ENCODE measurements around the gene ZDHHC9.

ZDHHC9 gene

DNA sequence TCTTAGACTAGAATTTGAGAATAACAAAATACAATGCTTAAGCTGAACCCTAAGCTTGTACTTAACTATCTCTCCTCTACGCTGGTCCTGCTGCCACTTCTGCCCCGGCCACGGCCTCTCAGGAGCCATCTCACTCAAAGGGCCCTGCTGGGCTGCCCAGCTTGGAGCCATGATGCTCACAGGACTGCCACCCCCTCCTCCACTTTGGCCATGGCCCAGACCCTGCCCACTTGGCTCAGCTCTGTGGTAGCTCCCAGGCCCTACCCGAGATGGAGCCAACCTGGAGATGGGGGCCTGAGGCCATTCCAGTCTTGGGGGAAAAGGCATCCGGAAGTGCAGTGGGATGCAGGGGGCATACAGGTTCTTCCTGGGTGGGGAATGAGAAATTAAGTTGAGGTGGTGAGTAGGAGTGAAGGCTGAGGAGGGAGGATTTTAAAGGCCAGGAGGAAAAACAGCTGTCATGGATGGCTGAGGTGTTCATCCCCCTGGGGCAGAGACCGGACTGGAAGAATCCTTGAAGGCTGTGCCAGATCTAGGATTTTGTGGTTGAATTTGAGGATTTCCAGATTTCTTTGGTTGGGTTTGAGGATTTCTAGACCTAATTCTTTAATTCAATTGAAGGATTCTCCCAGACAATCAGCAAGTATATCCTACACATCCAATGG lies 63.1 kb downstream of the ZDHHC9 start:
- no peak for TF ChIP-seq EZH2phosphoT487 (IDR thresholded peaks at IDR 0.05; ENCODE audit: low read length)
- TF ChIP-seq EZH2 (optimal IDR thresholded peaks at IDR 0.05; ENCODE audit: low read depth, low read length): no peak
- TF ChIP-seq, protein P1, sequence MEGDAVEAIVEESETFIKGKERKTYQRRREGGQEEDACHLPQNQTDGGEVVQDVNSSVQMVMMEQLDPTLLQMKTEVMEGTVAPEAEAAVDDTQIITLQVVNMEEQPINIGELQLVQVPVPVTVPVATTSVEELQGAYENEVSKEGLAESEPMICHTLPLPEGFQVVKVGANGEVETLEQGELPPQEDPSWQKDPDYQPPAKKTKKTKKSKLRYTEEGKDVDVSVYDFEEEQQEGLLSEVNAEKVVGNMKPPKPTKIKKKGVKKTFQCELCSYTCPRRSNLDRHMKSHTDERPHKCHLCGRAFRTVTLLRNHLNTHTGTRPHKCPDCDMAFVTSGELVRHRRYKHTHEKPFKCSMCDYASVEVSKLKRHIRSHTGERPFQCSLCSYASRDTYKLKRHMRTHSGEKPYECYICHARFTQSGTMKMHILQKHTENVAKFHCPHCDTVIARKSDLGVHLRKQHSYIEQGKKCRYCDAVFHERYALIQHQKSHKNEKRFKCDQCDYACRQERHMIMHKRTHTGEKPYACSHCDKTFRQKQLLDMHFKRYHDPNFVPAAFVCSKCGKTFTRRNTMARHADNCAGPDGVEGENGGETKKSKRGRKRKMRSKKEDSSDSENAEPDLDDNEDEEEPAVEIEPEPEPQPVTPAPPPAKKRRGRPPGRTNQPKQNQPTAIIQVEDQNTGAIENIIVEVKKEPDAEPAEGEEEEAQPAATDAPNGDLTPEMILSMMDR (IDR thresholded peaks at IDR 0.05; ENCODE audit: low read length): no peak
- peaks cover 69% of the 10 kb centered on the region for H3K79me2 ChIP-seq (ENCODE audit: low read length)
- peak overlapping the region; percentile 89 for H3K9ac ChIP-seq (ENCODE audit: low read length)
- no peaks in the 10 kb centered on the region for H3K27me3 ChIP-seq (replicated peaks; ENCODE audit: insufficient read depth, low read length)
- peak overlapping the region; percentile 91 for H3K27ac ChIP-seq (ENCODE audit: low read length)
- H4K20me1 ChIP-seq (ENCODE audit: insufficient read depth, low read length): peaks cover 3% of the 10 kb centered on the region; the same call in 1 of the 2 replicates
- no peaks in the 10 kb centered on the region for H3K36me3 ChIP-seq (replicated peaks; ENCODE audit: insufficient read depth, low read length)
- peak overlapping the region; percentile 76 for H3K4me2 ChIP-seq (ENCODE audit: low read depth, low read length)
- DNase-seq: peak; percentile 37
- H3K9me2 ChIP-seq (replicated peaks; ENCODE audit: insufficient read depth, low read length): no peaks in the 10 kb centered on the region
- peaks cover 47% of the 10 kb centered on the region for H3F3A ChIP-seq (ENCODE audit: insufficient read depth, low read length)
- no peaks in the 10 kb centered on the region for H3K9me3 ChIP-seq (replicated peaks; ENCODE audit: insufficient read depth, low read length)
- no peak overlapping the region for H2AFZ ChIP-seq (ENCODE audit: low read length)
- H3K4me1 ChIP-seq (ENCODE audit: low read length): peaks cover 65% of the 10 kb centered on the region
- H3K4me3 ChIP-seq (ENCODE audit: low read length): peak overlapping the region; percentile 91

DNA sequence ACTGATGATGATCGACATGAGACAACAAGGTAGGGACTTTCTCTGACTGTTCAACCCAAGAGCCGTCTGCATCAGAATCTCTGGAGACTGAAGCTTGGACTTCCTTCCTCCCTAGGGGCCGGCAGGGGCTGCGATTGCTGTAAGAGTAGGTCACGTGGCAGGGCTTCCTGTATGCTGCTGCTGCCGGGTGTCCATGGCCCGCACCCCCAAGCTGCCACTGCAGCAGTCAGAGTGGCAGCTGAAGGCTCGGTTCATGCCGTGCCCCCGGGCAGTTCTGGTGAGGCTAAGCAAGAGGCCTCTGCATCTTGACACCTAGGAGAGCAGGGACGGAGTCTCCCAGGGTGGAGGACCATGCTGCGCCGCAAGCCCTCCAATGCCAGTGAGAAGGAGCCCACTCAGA lies 63.9 kb downstream of the ZDHHC9 start, which contains the start of gene SASH3:
Gene SASH3, plus strand, starts transcription at position 203 of the 400 bp plus-strand sequence. Its CDS starts 149 bp downstream, at position 352.
- H3K9ac ChIP-seq (ENCODE audit: low read length): peak within 1 kb of the TSS; percentile 89
- no peaks in the 10 kb centered on the region for H3K27me3 ChIP-seq (replicated peaks; ENCODE audit: insufficient read depth, low read length)
- H3K79me2 ChIP-seq (ENCODE audit: low read length): peaks cover 62% of the 10 kb centered on the region
- DNase-seq: peak; percentile 92
- H2AFZ ChIP-seq (ENCODE audit: low read length): no peak within 1 kb of the TSS
- H3K36me3 ChIP-seq (replicated peaks; ENCODE audit: insufficient read depth, low read length): no peaks in the 10 kb centered on the region
- peaks cover 65% of the 10 kb centered on the region for H3K4me1 ChIP-seq (ENCODE audit: low read length)
- peaks cover 41% of the 10 kb centered on the region for H3F3A ChIP-seq (ENCODE audit: insufficient read depth, low read length)
- peak within 1 kb of the TSS; percentile 91 for H3K27ac ChIP-seq (ENCODE audit: low read length)
- H3K4me2 ChIP-seq (ENCODE audit: low read depth, low read length): peak within 1 kb of the TSS; percentile 76
- no peaks in the 10 kb centered on the region for H3K9me3 ChIP-seq (replicated peaks; ENCODE audit: insufficient read depth, low read length)
- TF ChIP-seq EZH2 (optimal IDR thresholded peaks at IDR 0.05; ENCODE audit: low read depth, low read length) (no peak), EZH2phosphoT487 (IDR thresholded peaks at IDR 0.05; ENCODE audit: low read length) (no peak)
- TF ChIP-seq, protein P1 (IDR thresholded peaks at IDR 0.05; ENCODE audit: low read length): no peak
- no peaks in the 10 kb centered on the region; the same call in 1 of the 2 replicates for H4K20me1 ChIP-seq (ENCODE audit: insufficient read depth, low read length)
- peak within 1 kb of the TSS; percentile 91 for H3K4me3 ChIP-seq (ENCODE audit: low read length)
- H3K9me2 ChIP-seq (replicated peaks; ENCODE audit: insufficient read depth, low read length): no peaks in the 10 kb centered on the region

DNA sequence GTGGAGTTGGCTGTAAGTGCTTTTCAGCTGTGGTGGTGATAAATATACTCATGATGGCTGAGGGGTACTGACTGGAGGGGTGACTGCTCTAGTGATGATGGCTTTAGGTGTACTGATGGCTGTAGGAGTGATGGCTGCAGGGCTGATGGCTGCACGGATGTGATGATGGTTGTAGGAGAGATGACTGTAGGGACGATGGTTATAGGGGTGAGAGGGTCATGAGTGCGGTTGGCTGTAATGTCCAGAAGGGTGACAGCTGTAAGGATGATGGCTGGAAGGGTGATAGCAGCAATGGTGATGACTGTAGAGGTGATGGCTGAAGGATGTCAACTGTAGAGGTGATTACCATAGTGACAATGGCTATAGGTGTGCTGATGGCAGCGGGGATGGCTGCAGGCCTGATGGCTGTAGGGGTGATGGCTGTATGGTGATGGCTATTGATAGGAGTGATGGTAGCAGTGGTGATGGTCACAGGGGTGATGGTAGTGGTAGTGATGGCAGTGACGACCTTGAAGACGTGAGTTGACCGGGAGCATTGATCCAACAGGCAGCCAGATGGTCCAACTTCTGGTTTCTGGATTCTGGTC lies 64.5 kb downstream of the ZDHHC9 start:
- Histone ChIP-seq H4K20me1 (ENCODE audit: insufficient read depth, low read length) (no peaks in the 10 kb centered on the region; the same call in 1 of the 2 replicates), H3K4me3 (ENCODE audit: low read length) (peak overlapping the region; percentile 91), H3K27ac (ENCODE audit: low read length) (peak overlapping the region; percentile 91), H3K36me3 (replicated peaks; ENCODE audit: insufficient read depth, low read length) (no peaks in the 10 kb centered on the region), H3K4me2 (ENCODE audit: low read depth, low read length) (peak overlapping the region; percentile 76), H3K9me2 (replicated peaks; ENCODE audit: insufficient read depth, low read length) (no peaks in the 10 kb centered on the region), H3K9ac (ENCODE audit: low read length) (peak overlapping the region; percentile 89), H3K9me3 (replicated peaks; ENCODE audit: insufficient read depth, low read length) (no peaks in the 10 kb centered on the region), H3K27me3 (replicated peaks; ENCODE audit: insufficient read depth, low read length) (no peaks in the 10 kb centered on the region), H3K79me2 (ENCODE audit: low read length) (peaks cover 56% of the 10 kb centered on the region), H3K4me1 (ENCODE audit: low read length) (peaks cover 63% of the 10 kb centered on the region), H3F3A (ENCODE audit: insufficient read depth, low read length) (peaks cover 41% of the 10 kb centered on the region), H2AFZ (ENCODE audit: low read length) (no peak overlapping the region)
- no peak for DNase-seq
- TF ChIP-seq EZH2phosphoT487 (IDR thresholded peaks at IDR 0.05; ENCODE audit: low read length) (no peak), EZH2 (optimal IDR thresholded peaks at IDR 0.05; ENCODE audit: low read depth, low read length) (no peak)
- TF ChIP-seq, protein P1 (IDR thresholded peaks at IDR 0.05; ENCODE audit: low read length): no peak

Measured in MM.1S (cell line).